Calu3 (cell line): Measurements from ENCODE around the gene SRGAP3. TPM values are rescaled to one million over a fixed set of nuclear protein-coding genes. Genes with fewer than 3 reads are reported as not detected.

ENCODE experiments used
- BruUV-seq: library from RNA; stranded (reverse); fragments of 400-500 nt; replicated peaks from 2 replicates; lab custom pipeline; 2021; lab: Mats Ljungman, UMichigan
- CTCF ChIA-PET: fragments of 300-600 bp; sonication (Branson Sonifier 250); formaldehyde crosslinking; loops from one replicate; lab custom pipeline; 2022; ENCODE audit warnings: antibody characterized with exemption; lab: Charles Lee
- DNase-seq: peaks from one replicate; pipeline ENCODE4 v3.0.0; 2022
- H3K27ac Mint-ChIP-seq: one replicate; pipeline ENCODE4 v1.8.0; 2022; ENCODE audit warnings: mixed read lengths; ENCODE audit not compliant: unreplicated experiment
- H3K27me3 Mint-ChIP-seq: one replicate; pipeline ENCODE4 v1.8.0; 2022; ENCODE audit warnings: mixed read lengths; ENCODE audit not compliant: unreplicated experiment
- H3K36me3 Mint-ChIP-seq: one replicate; pipeline ENCODE4 v1.8.0; 2022; ENCODE audit warnings: mild to moderate bottlenecking, moderate library complexity, mixed read lengths; ENCODE audit not compliant: insufficient read depth, unreplicated experiment
- H3K4me1 Mint-ChIP-seq: one replicate; pipeline ENCODE4 v1.8.0; 2022; ENCODE audit warnings: mild to moderate bottlenecking, low read depth, mixed read lengths; ENCODE audit not compliant: unreplicated experiment
- H3K4me3 Mint-ChIP-seq: one replicate; pipeline ENCODE4 v1.8.0; 2022; ENCODE audit warnings: mild to moderate bottlenecking, low read depth, moderate library complexity, mixed read lengths; ENCODE audit not compliant: unreplicated experiment
- H3K9me3 Mint-ChIP-seq: one replicate; pipeline ENCODE4 v1.8.0; 2022; ENCODE audit warnings: low read depth, mixed read lengths; ENCODE audit not compliant: unreplicated experiment
- intact Hi-C: fragments of 100-400 bp; cut with micrococcal nuclease; formaldehyde crosslinking; loops from one replicate; pipeline ENCODE4 v1.10.0; 2022; ENCODE audit not compliant: unreplicated experiment
- total RNA-seq: library from RNA; stranded (reverse); gene quantifications from 2 replicates; pipeline ENCODE4 v1.2.3, GENCODE V29; 2022
- TF ChIP-seq, protein P1 (sequence below): fragments of 200-600 bp; IDR thresholded peaks from one replicate; pipeline ENCODE4 v1.8.0; 2022; ENCODE audit warnings: antibody characterized with exemption; ENCODE audit not compliant: unreplicated experiment

Gene SRGAP3
- total RNA-seq, 1 experiment from 2014 or later = 8.2 TPM

DNA sequence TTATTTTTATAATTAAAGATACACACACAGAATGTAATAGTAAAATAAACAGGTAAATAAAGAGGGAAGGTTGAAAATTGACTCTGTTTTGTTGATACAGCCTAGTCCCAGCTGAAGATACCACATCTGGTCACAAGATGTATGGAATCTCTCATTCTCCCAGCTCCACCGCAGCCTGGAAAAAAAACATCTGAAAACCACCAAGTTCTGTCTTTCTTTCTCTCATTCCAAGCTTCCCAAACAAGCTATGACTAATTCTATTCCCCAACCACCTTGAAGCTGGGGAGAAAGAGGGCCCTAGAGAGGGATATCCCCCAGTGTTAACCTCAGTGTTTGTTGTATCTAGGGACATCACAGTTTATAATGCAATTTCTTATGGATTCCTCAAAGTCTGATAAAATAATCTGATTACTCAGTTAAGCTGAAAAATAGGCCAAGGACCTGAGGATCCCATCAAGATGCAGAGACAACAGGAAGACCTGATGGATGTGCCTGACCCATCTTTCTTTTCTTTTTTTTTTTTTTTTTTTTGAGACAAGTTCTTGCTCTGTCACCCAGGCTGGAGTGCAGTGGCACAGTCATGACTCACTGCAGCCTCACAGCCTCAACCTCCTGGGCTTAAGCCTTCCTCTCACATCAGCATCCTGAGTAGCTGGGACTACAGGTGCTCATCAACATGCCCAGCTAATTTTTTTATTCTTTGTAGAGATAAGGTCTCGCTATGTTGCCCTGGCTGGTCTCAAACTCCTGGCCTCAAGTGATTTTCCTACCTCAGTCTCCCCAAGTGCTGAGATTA, 38.1 kb downstream of the SRGAP3 start:
- Mint-ChIP-seq H3K36me3 (no peaks in the 10 kb centered on the region), H3K9me3 (no peaks in the 10 kb centered on the region), H3K4me3 (no peak overlapping the region), H3K4me1 (no peaks in the 10 kb centered on the region), H3K27ac (no peak overlapping the region), H3K27me3 (peaks cover 7% of the 10 kb centered on the region)
- intact Hi-C loops = no loop called here
- TF ChIP-seq, protein P1, sequence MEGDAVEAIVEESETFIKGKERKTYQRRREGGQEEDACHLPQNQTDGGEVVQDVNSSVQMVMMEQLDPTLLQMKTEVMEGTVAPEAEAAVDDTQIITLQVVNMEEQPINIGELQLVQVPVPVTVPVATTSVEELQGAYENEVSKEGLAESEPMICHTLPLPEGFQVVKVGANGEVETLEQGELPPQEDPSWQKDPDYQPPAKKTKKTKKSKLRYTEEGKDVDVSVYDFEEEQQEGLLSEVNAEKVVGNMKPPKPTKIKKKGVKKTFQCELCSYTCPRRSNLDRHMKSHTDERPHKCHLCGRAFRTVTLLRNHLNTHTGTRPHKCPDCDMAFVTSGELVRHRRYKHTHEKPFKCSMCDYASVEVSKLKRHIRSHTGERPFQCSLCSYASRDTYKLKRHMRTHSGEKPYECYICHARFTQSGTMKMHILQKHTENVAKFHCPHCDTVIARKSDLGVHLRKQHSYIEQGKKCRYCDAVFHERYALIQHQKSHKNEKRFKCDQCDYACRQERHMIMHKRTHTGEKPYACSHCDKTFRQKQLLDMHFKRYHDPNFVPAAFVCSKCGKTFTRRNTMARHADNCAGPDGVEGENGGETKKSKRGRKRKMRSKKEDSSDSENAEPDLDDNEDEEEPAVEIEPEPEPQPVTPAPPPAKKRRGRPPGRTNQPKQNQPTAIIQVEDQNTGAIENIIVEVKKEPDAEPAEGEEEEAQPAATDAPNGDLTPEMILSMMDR = no peak
- no TSS peak for BruUV-seq
- CTCF ChIA-PET = interaction anchor here (0.7 to 0.8 kb wide), 3 partner anchors 21 to 787 kb away, joined by 3 to 7 read pairs (median 5); no protein-coding TSS in a partner anchor
- no peak for DNase-seq

DNA sequence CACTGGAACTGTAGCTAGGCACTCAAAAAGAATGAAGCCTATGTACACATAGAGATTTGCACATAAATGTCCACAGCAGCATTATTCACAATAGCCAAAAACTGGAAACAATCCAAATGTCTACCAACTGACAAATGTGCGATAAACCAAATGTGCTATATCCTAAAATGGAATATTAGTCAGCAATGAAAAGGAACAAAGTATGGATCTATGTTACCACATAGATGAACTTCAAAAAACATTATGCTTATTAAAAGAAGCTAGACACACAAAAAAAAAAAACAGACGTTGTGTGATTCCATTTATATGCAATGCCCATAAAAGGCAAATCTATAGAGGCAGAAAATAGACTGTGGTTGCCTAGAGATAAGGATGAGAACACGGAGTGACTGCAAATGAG, 39.7 kb downstream of the SRGAP3 start:
- BruUV-seq = no TSS peak
- intact Hi-C loops = no loop called here
- TF ChIP-seq, protein P1 = no peak
- no peak for DNase-seq
- Mint-ChIP-seq H3K4me3 (no peak overlapping the region), H3K27ac (no peak overlapping the region), H3K9me3 (no peaks in the 10 kb centered on the region), H3K36me3 (no peaks in the 10 kb centered on the region), H3K4me1 (no peaks in the 10 kb centered on the region), H3K27me3 (peaks cover 7% of the 10 kb centered on the region)
- CTCF ChIA-PET = no interaction called here

DNA sequence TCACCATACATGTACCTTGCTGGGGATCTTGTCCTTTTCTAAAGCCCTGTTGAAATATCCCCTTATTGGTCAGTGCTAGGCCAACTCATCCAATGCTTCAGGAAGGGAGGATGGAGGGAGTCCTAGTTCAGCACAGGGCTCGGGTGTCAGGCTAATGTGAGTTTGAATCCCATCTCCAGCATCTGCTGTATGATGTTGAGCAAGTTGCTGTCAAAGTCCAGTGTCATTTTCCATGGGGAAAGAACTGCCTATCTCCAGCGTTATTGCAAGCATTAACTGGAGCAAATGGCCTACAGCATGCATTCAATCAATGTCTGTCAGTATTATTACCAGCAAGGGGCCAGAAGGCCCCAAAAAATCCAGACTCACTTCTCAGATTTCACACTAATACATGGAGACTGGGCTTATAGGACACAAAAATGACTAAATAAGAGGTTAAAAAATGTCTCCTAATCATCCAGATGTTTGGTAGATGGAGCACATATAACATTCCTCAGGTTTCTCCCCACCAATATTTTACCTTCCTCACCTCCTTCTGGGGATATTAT, 40.8 kb downstream of the SRGAP3 start:
- CTCF ChIA-PET = no interaction called here
- no TSS peak for BruUV-seq
- H3K27me3 Mint-ChIP-seq = peaks cover 7% of the 10 kb centered on the region
- no peak overlapping the region for H3K4me3 Mint-ChIP-seq
- H3K9me3 Mint-ChIP-seq = no peaks in the 10 kb centered on the region
- TF ChIP-seq, protein P1 = no peak
- DNase-seq = no peak
- no peak overlapping the region for H3K27ac Mint-ChIP-seq
- H3K36me3 Mint-ChIP-seq = no peaks in the 10 kb centered on the region
- intact Hi-C loops = no loop called here
- no peaks in the 10 kb centered on the region for H3K4me1 Mint-ChIP-seq

DNA sequence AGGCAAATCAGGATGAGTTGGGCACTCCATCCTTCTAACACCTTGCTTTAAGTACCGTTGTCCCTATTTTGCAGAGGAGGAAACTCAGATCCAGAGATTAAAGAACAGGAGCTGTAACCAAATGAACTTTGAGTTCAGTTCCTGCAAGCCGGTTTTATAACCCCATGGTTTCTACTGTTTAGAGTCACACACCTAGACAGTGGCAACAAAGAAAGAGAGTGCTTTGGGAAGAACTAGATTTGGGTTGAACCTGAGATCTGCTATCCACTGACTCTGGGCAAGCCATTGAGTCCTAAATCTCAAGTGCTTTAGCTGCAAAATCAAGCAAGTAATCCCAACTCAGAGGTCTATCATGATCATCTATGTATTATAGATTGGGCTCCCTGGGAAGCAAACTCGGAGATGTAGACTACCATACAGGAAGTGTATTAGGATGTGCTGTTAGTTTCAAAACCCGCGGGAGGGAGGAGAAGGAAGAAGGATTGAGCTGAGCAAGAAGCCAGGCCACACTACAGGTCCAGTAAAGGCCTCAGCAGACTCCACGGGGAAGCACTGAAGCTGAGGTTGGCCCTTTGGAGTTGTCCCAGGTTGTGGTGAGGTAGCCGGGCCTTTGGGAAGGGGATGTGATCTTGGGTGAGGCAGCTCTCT, 42.2 kb downstream of the SRGAP3 start:
- Mint-ChIP-seq H3K36me3 (no peaks in the 10 kb centered on the region), H3K9me3 (no peaks in the 10 kb centered on the region), H3K27me3 (peaks cover 13% of the 10 kb centered on the region), H3K27ac (no peak overlapping the region), H3K4me3 (no peak overlapping the region), H3K4me1 (no peaks in the 10 kb centered on the region)
- intact Hi-C loops = no loop called here
- no TSS peak for BruUV-seq
- no peak for DNase-seq
- CTCF ChIA-PET = no interaction called here
- TF ChIP-seq, protein P1 = no peak
